ENCODE data around the gene BTLA. TPM values are rescaled to one million over a fixed set of nuclear protein-coding genes. Genes with fewer than 3 reads are reported as not detected.

BTLA gene
- total and polyA plus RNA-seq, 2 of the 13 experiments (the other 11 are each of a cell fraction or from before 2014, with no cell fraction given) = not detected

- Histone ChIP-seq H3K27me3 (ENCODE audit: control insufficient read depth in 1 of 2, insufficient read depth in 2 of 2, low read length in 2 of 2) (no peaks in the 10 kb centered on the region; a peak in 1 of 5 replicates), H3K36me3 (replicated peaks in 1 of 2; ENCODE audit: control insufficient read depth in 1 of 2, insufficient read depth in 2 of 2, low read length in 2 of 2) (no peaks in the 10 kb centered on the region), H2AFZ (ENCODE audit: low read length) (no peak overlapping the region), H3K27ac (ENCODE audit: extremely low read length, insufficient read depth, low read length) (no peak overlapping the region), H4K20me1 (ENCODE audit: insufficient read depth, low read length) (0 out of 2 replicates have a peak, but pooled peaks cover 2% of the 10 kb centered on the region), H3K9me3 (ENCODE audit: low read length) (no peaks in the 10 kb centered on the region), H3K4me1 (ENCODE audit: insufficient read depth, low read length) (peaks cover 19% of the 10 kb centered on the region), H3K79me2 (ENCODE audit: insufficient read depth, low read length) (no peaks in the 10 kb centered on the region), H3K4me3 (replicated peaks in 1 of 3; ENCODE audit: insufficient read depth in 1 of 3, low read depth in 2 of 3, low read length in 3 of 3) (no peak overlapping the region), H3K9ac (ENCODE audit: insufficient read depth, low read depth, low read length) (no peak overlapping the region), H3K4me2 (ENCODE audit: low read depth, low read length) (no peak overlapping the region)
- WGBS (ENCODE audit: low lambda C conversion rate) = 0% methylated on average over 1 of the region's 1 CpG
- ChIA-PET CTCF (ENCODE audit: low intra/inter-chr PET ratio, low total read pairs) (no interaction called here), POLR2A (no interaction called here)
- BruUV-seq (replicated peaks) = no TSS peak
- FAIRE-seq (no peak), DNase-seq (ENCODE audit: low spot score) (no peak), ATAC-seq (no peak)
- in situ Hi-C loops (cut with HindIII; ENCODE audit: extremely low pct_ligation_motif_present, low pct_unique_long_range_greater_than_20kb) = no loop called here
- intact Hi-C loops (cut with micrococcal nuclease; ENCODE audit: unreplicated experiment) = no loop called here
- no peak for TF ChIP-seq NFKBIZ (CRISPR knock-in tag; IDR thresholded peaks at IDR 0.05)
- no peak for TF ChIP-seq ZHX1 (CRISPR knock-in tag; IDR thresholded peaks at IDR 0.05; ENCODE audit: low read depth)
- TF ChIP-seq GABPA (IDR thresholded peaks at IDR 0.05; ENCODE audit: low read depth, low read length) = no peak
- no peak for TF ChIP-seq GABPA (CRISPR knock-in tag; IDR thresholded peaks at IDR 0.05; ENCODE audit: low read depth)
- TF ChIP-seq GMEB2 (CRISPR knock-in tag; IDR thresholded peaks at IDR 0.05; ENCODE audit: low read depth) = no peak
- no peak for TF ChIP-seq ZIK1 (CRISPR knock-in tag; IDR thresholded peaks at IDR 0.05; ENCODE audit: borderline replicate concordance, low read depth)
- no peak for TF ChIP-seq ZNF484 (CRISPR knock-in tag; IDR thresholded peaks at IDR 0.05; ENCODE audit: borderline replicate concordance, low read depth)
- no peak for TF ChIP-seq PHB2 (IDR thresholded peaks at IDR 0.05; ENCODE audit: partially characterized antibody)
- no peak for TF ChIP-seq ZNF768 (CRISPR knock-in tag; IDR thresholded peaks at IDR 0.05)
- TF ChIP-seq ARHGAP35 (CRISPR knock-in tag; IDR thresholded peaks at IDR 0.05; ENCODE audit: borderline replicate concordance) = no peak
- no peak for TF ChIP-seq ZMAT3 (CRISPR knock-in tag; conservative IDR thresholded peaks at IDR 0.05)
- no peak for TF ChIP-seq KLF15 (CRISPR knock-in tag; IDR thresholded peaks at IDR 0.05; ENCODE audit: borderline replicate concordance)
- TF ChIP-seq IKZF1 (IDR thresholded peaks at IDR 0.05) = no peak
- TF ChIP-seq NFIB (CRISPR knock-in tag; IDR thresholded peaks at IDR 0.05; ENCODE audit: borderline replicate concordance) = no peak
- no peak for TF ChIP-seq AKAP8 (CRISPR knock-in tag; IDR thresholded peaks at IDR 0.05)
- no peak for TF ChIP-seq CENPBD1 (CRISPR knock-in tag; IDR thresholded peaks at IDR 0.05; ENCODE audit: borderline replicate concordance, low read depth)
- TF ChIP-seq TFAP4 (IDR thresholded peaks at IDR 0.05; ENCODE audit: borderline replicate concordance, low read depth) = no peak
- no peak for TF ChIP-seq ZNF501 (CRISPR knock-in tag; IDR thresholded peaks at IDR 0.05)
- TF ChIP-seq NPAS2 (CRISPR knock-in tag; IDR thresholded peaks at IDR 0.05; ENCODE audit: borderline replicate concordance) = no peak
Observed at GRCh38 chr3:112477891-112478290, 21.4 kb downstream of the BTLA start.

Data from HepG2 (cell line).